ENCODE measurements around the gene PDXDC1. TPM values are rescaled to one million over a fixed set of nuclear protein-coding genes. Genes with fewer than 3 reads are reported as not detected.

The PDXDC1 gene
- total RNA-seq, 1 donor from 2014 or later, result 107 TPM

- Mint-ChIP-seq H3K9me3 (ENCODE audit: unreplicated experiment) (no peaks in the 10 kb centered on the region), H3K4me1 (ENCODE audit: unreplicated experiment) (peaks cover 16% of the 10 kb centered on the region), H3K4me3 (ENCODE audit: unreplicated experiment) (no peak overlapping the region), H3K27me3 (ENCODE audit: unreplicated experiment) (no peaks in the 10 kb centered on the region), H3K36me3 (ENCODE audit: unreplicated experiment) (no peaks in the 10 kb centered on the region), H3K27ac (ENCODE audit: unreplicated experiment) (no peak overlapping the region)
- TF ChIP-seq CTCF (IDR thresholded peaks at IDR 0.05), result no peak
- no peak for DNase-seq (ENCODE audit: extremely low spot score, unreplicated experiment)
These were observed 78.1 kb downstream of the PDXDC1 start for GRCh38 chr16:15052747-15053476.

- Mint-ChIP-seq H3K27ac (ENCODE audit: unreplicated experiment) (peak overlapping the region; percentile 15), H3K36me3 (ENCODE audit: unreplicated experiment) (peaks cover 2% of the 10 kb centered on the region), H3K27me3 (ENCODE audit: unreplicated experiment) (no peaks in the 10 kb centered on the region), H3K9me3 (ENCODE audit: unreplicated experiment) (no peaks in the 10 kb centered on the region), H3K4me1 (ENCODE audit: unreplicated experiment) (peaks cover 16% of the 10 kb centered on the region), H3K4me3 (ENCODE audit: unreplicated experiment) (peak overlapping the region; percentile 87)
- DNase-seq (ENCODE audit: extremely low spot score, unreplicated experiment), result no peak
- no peak for TF ChIP-seq CTCF (IDR thresholded peaks at IDR 0.05)
These were observed 79.1 kb downstream of the PDXDC1 start for GRCh38 chr16:15053904-15054303.

GRCh38 chr16:15054357-15055140 lies 79.7 kb downstream of the PDXDC1 start:
- TF ChIP-seq CTCF (IDR thresholded peaks at IDR 0.05), result no peak
- no peak for DNase-seq (ENCODE audit: extremely low spot score, unreplicated experiment)
- Mint-ChIP-seq H3K27ac (ENCODE audit: unreplicated experiment) (peak overlapping the region; percentile 76), H3K27me3 (ENCODE audit: unreplicated experiment) (no peaks in the 10 kb centered on the region), H3K4me3 (ENCODE audit: unreplicated experiment) (peak overlapping the region; percentile 87), H3K9me3 (ENCODE audit: unreplicated experiment) (no peaks in the 10 kb centered on the region), H3K36me3 (ENCODE audit: unreplicated experiment) (peaks cover 6% of the 10 kb centered on the region), H3K4me1 (ENCODE audit: unreplicated experiment) (peaks cover 16% of the 10 kb centered on the region)

GRCh38 chr16:15055141-15056053 lies 80.6 kb downstream of the PDXDC1 start:
- TF ChIP-seq CTCF (IDR thresholded peaks at IDR 0.05), result no peak
- Mint-ChIP-seq H3K4me1 (ENCODE audit: unreplicated experiment) (peaks cover 16% of the 10 kb centered on the region), H3K27ac (ENCODE audit: unreplicated experiment) (peak overlapping the region; percentile 76), H3K27me3 (ENCODE audit: unreplicated experiment) (no peaks in the 10 kb centered on the region), H3K36me3 (ENCODE audit: unreplicated experiment) (peaks cover 14% of the 10 kb centered on the region), H3K4me3 (ENCODE audit: unreplicated experiment) (peak overlapping the region; percentile 87), H3K9me3 (ENCODE audit: unreplicated experiment) (no peaks in the 10 kb centered on the region)
- DNase-seq (ENCODE audit: extremely low spot score, unreplicated experiment), result no peak
